DOHH2 (cell line): ENCODE results near the gene STX17.

Experiments used
- H3F3A ChIP-seq: fragments of 200-600 bp; sonication (generic), shearing (Covaris generic); 2 replicates; pipeline ENCODE4 v1.6.0; 2016; ENCODE audit warnings: antibody characterized with exemption, mild to moderate bottlenecking; ENCODE audit not compliant: control insufficient read depth, insufficient read depth
- H3K27ac ChIP-seq: fragments of 200-600 bp; sonication (generic); 2 replicates; pipeline ENCODE4 v1.5.1; 2014; ENCODE audit warnings: low read depth, mild to moderate bottlenecking, low read length, moderate library complexity
- H3K27me3 ChIP-seq: fragments of 200-600 bp; sonication (generic); 2 replicates; pipeline ENCODE4 v1.6.1; 2014; ENCODE audit warnings: mild to moderate bottlenecking, low read length, mixed read lengths; ENCODE audit not compliant: control insufficient read depth
- H3K36me3 ChIP-seq: fragments of 200-600 bp; sonication (generic); 2 replicates; pipeline ENCODE4 v1.6.1; 2014; ENCODE audit warnings: mild to moderate bottlenecking, low read length, moderate library complexity, mixed read lengths; ENCODE audit not compliant: control insufficient read depth
- H3K4me1 ChIP-seq: fragments of 200-600 bp; sonication (generic); 2 replicates; pipeline ENCODE4 v1.6.1; 2014; ENCODE audit warnings: mild to moderate bottlenecking, low read length, mixed read lengths; ENCODE audit not compliant: control insufficient read depth
- H3K4me2 ChIP-seq: fragments of 200-600 bp; sonication (generic); 2 replicates; pipeline ENCODE4 v1.6.0; 2014; ENCODE audit warnings: mild to moderate bottlenecking, low read length, moderate library complexity
- H3K4me3 ChIP-seq: fragments of 200-600 bp; sonication (generic); 2 replicates; pipeline ENCODE4 v1.5.1; 2014; ENCODE audit warnings: mild to moderate bottlenecking, low read length, mixed read lengths
- H3K79me2 ChIP-seq: fragments of 200-600 bp; sonication (generic); 2 replicates; pipeline ENCODE4 v1.6.1; 2014; ENCODE audit warnings: mild to moderate bottlenecking, low read length, mixed read lengths; ENCODE audit not compliant: control insufficient read depth
- H3K9me2 ChIP-seq: fragments of 200-600 bp; sonication (generic); replicated peaks from 2 replicates; pipeline ENCODE4 v1.6.1; 2014; ENCODE audit warnings: mild to moderate bottlenecking, low read length, mixed read lengths; ENCODE audit not compliant: control insufficient read depth
- H3K9me3 ChIP-seq: fragments of 200-600 bp; sonication (generic); 2 replicates; pipeline ENCODE4 v1.6.1; 2014; ENCODE audit warnings: antibody characterized with exemption, low read length, mixed read lengths; ENCODE audit not compliant: control insufficient read depth, insufficient read depth
- H4K20me1 ChIP-seq: fragments of 200-600 bp; sonication (generic); 2 replicates; pipeline ENCODE4 v1.6.0; 2014; ENCODE audit warnings: low read depth, mild to moderate bottlenecking, antibody characterized with exemption, low read length, moderate library complexity; ENCODE audit not compliant: control insufficient read depth, insufficient read depth
- EZH2phosphoT487 ChIP-seq: fragments of 200-600 bp; sonication (generic); IDR thresholded peaks from 2 replicates; pipeline ENCODE4 v1.6.1; 2017; ENCODE audit warnings: borderline replicate concordance, mild to moderate bottlenecking, antibody characterized with exemption, low read length, moderate library complexity, mixed read lengths
- TF ChIP-seq, protein P1 (sequence below): fragments of 200-600 bp; sonication (generic); IDR thresholded peaks from one replicate; pipeline ENCODE4 v1.5.1; 2014; ENCODE audit warnings: antibody characterized with exemption, mild to moderate bottlenecking, low read depth, low read length; ENCODE audit not compliant: poor library complexity, severe bottlenecking

STX17 gene

DNA sequence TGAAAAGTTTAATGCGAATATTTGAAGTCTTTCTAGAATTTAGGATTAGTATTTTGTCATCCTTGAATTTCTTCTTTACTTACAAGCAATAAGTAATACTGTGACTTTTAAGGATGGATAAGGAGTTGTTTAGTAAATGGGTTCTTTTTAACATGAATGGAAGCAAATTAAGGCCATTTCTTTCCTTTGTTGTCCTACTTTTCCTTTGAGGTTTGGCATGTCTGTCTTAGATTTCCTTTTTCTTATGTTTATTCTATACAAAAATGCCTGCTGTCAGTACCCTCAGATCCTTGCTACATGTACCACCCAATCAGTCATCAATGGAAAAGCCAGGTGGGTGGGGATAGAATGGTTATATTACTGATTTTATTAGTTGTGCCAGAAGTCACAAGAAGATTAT lies 10.2 kb downstream of the STX17 start:
- Histone ChIP-seq H4K20me1 (no peaks in the 10 kb centered on the region), H3K79me2 (no peaks in the 10 kb centered on the region), H3K4me2 (no peak overlapping the region), H3K4me3 (no peak overlapping the region), H3K27me3 (no peaks in the 10 kb centered on the region), H3K9me3 (no peaks in the 10 kb centered on the region), H3K36me3 (peaks cover 16% of the 10 kb centered on the region), H3K9me2 (no peaks in the 10 kb centered on the region), H3K4me1 (no peaks in the 10 kb centered on the region), H3F3A (no peaks in the 10 kb centered on the region), H3K27ac (no peak overlapping the region)
- TF ChIP-seq EZH2phosphoT487 = no peak
- TF ChIP-seq, protein P1, sequence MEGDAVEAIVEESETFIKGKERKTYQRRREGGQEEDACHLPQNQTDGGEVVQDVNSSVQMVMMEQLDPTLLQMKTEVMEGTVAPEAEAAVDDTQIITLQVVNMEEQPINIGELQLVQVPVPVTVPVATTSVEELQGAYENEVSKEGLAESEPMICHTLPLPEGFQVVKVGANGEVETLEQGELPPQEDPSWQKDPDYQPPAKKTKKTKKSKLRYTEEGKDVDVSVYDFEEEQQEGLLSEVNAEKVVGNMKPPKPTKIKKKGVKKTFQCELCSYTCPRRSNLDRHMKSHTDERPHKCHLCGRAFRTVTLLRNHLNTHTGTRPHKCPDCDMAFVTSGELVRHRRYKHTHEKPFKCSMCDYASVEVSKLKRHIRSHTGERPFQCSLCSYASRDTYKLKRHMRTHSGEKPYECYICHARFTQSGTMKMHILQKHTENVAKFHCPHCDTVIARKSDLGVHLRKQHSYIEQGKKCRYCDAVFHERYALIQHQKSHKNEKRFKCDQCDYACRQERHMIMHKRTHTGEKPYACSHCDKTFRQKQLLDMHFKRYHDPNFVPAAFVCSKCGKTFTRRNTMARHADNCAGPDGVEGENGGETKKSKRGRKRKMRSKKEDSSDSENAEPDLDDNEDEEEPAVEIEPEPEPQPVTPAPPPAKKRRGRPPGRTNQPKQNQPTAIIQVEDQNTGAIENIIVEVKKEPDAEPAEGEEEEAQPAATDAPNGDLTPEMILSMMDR = no peak

DNA sequence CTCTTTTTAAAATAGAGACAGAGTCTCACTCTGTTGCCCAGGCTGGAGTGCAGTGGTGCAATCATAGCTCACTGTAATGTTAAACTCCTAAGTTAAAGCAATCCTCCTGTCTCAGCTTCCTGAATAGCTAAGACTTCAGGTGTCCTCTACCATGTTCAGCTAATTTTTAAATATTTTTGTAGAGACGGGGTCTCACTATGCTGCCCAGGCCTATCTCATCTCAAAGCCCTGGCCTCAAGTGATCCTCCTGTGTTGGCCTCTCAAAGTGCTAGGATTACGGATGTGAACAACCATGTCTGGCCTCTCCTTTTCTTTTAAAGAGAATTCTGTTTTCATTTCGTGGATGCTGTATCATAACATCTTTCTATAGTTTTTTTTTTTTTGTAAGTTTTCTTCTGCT lies 11.7 kb downstream of the STX17 start:
- Histone ChIP-seq H4K20me1 (no peaks in the 10 kb centered on the region), H3F3A (no peaks in the 10 kb centered on the region), H3K4me3 (no peak overlapping the region), H3K27ac (no peak overlapping the region), H3K79me2 (no peaks in the 10 kb centered on the region), H3K36me3 (peaks cover 23% of the 10 kb centered on the region), H3K9me2 (no peaks in the 10 kb centered on the region), H3K27me3 (no peaks in the 10 kb centered on the region), H3K4me2 (no peak overlapping the region), H3K4me1 (no peaks in the 10 kb centered on the region), H3K9me3 (no peaks in the 10 kb centered on the region)
- no peak for TF ChIP-seq EZH2phosphoT487
- TF ChIP-seq, protein P1 = no peak

DNA sequence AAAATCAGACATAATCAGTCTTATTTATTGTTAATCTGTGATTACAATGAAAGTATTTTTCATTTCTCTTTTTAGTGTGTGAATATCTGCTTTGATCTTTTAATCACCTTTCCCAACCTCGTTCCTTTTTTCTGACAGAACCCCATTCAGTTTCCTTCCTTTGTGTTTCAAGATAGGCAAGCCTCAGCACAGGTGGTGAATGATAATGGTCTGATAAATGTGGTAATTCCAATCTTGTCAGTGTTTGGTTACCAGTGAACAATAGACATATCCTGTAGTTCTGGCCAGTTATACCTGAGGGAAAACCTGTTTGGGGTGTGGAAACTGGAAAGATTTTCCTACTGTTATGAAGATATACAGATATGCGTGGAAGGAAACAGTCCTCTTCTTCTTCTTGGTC lies 13.5 kb downstream of the STX17 start:
- Histone ChIP-seq H3K4me1 (no peaks in the 10 kb centered on the region), H4K20me1 (no peaks in the 10 kb centered on the region), H3K4me2 (no peak overlapping the region), H3K27me3 (no peaks in the 10 kb centered on the region), H3F3A (no peaks in the 10 kb centered on the region), H3K9me2 (no peaks in the 10 kb centered on the region), H3K79me2 (no peaks in the 10 kb centered on the region), H3K9me3 (no peaks in the 10 kb centered on the region), H3K4me3 (no peak overlapping the region), H3K36me3 (peaks cover 27% of the 10 kb centered on the region), H3K27ac (no peak overlapping the region)
- TF ChIP-seq EZH2phosphoT487 = no peak
- TF ChIP-seq, protein P1 = no peak
